HG03432 (cell line): ENCODE data around the gene SMAD3.
A peak's percentile ranks its signal among the peaks of the same experiment; 100 is the strongest.

Experiments used
- ATAC-seq: cut with Tn5 transposase; IDR thresholded peaks from one replicate; pipeline ENCODE4 v1.9.1; 2021; ENCODE audit warnings: mild to moderate bottlenecking, moderate library complexity; ENCODE audit not compliant: unreplicated experiment

SMAD3 gene

DNA sequence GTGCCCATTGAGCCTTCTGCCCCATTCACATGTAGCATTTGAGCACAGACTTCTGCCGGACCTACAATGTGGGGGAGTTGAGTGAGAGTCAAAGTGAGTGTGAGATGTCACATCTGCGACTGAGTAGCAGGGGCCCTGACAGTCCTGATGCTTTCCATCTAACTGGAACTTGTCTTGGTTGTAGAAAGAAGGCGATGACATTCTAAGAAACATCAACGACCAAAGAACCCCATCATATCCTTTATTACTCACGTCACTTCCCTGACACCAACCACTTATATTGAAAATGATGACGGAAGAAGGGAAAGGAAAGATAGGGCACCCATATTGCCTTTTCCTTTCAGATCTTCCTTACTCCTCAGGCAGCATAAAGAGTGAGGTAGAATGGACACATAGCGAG lies 30.5 kb downstream of the SMAD3 start:
- no peak for ATAC-seq

DNA sequence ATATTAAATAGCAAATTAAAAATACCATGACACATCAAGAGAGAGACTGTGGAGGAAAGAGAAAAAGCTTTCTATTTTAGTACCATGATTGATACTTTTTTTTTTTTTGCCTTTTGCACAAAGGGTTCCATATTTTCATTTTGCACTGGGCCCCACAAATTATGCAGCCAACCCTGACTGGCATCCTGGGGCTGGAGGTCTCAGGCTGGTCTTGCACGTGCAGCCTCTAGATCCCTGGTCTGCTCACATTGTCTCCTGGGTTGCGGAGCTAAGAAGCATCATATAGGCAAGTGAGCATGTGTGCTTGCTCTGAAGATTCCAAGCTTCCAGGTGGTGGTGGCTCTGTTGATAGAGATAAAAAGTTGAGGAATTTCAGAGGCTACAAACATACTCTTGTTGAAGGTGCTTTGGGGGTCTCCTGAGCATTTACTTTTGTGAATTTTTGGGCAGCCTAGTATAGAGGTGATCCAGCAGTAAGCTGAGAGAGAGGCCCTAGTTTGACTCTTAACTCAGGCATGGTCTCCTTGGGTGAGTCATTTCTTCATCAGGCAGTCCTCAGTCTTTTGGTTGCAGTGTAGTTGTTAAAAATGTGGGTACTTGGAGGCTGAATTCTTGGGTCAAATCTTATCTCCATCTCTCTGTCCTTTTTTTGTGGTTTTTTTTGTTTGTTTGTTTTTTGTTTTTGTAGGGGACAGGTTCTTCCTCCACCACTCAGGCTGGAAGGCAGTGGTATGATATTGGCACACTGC lies 31.3 kb downstream of the SMAD3 start:
- ATAC-seq = no peak

DNA sequence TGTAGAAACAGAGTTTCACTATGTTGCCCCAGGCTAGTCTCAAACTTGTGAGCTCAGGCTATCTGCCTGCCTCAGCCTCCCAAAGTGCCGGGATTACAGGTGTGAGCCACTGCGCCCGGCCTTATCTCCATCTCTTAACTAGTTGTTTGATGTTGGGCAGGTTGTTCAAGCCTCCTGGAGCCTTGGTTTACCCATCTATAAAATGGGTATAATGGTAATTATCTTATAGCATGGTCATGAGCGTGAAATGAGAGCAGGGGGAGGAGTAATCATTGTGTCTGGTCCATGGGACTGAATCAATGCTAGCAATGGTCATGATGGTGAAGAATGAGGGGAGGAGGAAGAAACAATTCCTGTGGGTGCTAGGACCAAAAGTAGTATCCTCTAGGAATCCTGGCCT lies 32.0 kb downstream of the SMAD3 start:
- no peak for ATAC-seq

DNA sequence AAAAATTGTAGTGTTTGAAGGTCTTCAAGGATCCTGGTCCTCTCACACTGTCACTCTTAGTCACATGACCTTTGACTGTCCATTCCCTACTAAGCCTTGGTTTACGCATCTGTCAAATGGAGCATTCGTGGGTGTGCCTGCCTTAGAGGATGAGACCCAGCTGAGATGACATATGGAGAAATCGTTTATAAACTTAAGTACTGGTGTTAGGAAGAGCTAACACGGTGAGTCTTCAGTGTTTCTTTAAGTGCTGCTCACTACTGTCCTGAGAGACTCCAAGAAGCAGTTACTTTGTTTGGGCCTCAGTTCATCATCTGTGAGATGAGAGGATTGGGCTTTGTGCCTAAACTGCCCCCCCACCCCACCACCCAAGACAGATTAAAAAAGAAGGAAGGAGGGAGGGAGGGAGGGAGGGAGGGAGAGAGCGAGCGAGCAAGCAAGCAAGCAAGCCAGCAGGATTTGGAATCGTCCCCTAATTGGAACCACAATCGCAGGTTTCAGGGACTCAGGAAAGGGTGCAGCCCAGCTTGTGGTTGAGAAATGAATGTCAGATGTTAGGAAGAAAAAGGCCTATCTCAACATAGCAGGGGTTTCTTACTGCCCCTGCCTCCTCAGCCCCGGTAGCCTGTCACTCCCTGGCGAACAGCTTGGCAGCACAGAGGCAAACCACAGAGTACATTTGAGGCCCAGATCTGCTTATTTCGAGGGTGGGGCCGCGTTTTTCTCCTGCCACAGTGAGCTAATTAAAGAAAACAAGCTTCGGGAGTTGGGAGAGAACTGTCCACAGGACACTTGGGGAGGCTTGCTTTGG lies 32.7 kb downstream of the SMAD3 start:
- no peak for ATAC-seq

DNA sequence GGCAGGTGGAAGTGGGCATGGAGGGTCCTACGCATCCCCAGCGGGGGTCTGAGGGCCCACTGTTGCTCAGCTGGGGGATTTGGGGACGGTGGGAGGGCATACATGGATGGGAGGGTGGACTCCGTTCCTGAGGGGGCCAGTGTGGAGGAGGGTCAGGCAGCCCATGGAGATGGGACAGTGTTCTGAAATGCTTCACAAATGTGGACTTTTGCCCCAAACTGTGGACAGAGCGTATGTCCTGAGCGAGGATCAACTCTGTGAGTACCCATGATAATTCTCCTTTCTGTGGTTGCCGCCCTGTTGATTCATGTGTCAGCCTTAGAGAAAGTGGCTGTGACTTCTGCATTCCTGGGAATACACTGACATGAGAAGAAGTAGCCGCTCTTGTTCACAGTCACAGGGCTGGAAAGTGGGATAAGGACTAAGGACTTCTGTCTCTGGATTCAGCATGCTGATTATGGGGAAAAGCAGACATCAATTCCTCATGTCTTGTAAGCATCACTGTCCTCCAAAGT lies 33.4 kb downstream of the SMAD3 start:
- ATAC-seq = no peak

DNA sequence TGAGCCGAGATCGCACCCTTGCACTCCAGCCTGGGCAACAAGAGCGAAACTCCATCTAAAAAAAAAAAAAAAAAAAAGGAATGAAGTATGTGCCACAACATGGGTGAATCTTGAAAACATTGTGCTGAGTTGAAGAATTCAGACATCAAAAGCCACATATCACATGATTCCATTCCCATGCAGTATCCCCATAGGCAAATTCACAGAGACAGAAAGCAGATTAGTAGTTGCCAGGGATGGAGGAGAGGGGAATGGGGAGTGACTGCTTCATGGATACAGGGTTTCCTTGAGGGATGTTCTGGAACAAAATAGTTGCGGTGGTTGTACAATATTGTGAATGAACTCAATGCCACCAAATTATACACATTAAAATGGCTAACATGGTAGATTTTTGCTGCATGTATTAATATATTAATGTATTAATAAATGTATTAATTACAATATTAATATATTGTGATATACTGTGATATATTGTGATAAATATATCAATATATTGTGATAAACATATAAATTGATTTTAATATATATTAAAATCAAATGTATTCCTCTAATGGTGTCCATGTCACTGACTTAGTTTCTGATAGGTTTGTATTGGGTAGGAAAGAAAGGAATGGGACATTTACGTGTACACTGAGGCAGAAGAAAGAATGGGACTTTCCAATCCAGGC lies 34.9 kb downstream of the SMAD3 start:
- no peak for ATAC-seq

DNA sequence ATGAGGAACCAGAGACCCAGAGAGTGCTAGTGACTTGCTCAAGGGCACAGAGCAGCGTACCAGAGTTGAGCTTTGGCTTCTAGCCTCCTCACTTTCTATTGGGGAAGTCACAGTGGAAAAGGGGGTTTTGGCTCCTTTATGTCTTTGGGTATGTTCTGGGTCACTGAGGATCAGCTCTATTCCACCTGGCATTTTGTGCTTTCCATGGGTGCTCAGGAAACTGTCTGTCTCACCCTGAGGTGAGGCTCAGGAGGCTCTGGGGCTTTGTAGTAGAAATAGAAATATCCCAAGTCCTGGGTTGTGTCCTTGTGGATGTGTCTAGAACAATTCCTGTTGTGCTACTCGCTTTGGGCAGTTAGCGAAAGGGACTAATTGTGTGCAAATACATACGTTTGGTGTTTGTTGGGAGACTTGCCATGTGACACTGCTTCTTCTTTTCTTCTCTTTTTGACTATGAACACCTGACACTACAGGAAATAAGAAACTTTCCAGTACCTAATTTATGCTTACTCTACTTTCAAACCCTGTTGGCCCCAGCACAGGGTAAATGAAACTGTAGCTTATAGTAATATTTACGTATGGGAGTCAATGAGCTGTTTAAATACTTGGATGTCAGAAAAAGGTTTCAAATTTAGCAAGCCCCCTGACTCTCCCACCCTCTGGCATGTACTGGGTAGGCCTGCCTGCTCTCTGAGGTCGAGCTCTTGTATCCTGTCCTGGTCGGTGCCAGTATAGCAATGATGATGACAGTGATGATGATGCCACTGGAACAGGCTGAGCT lies 35.6 kb downstream of the SMAD3 start:
- ATAC-seq = peak; percentile 70

DNA sequence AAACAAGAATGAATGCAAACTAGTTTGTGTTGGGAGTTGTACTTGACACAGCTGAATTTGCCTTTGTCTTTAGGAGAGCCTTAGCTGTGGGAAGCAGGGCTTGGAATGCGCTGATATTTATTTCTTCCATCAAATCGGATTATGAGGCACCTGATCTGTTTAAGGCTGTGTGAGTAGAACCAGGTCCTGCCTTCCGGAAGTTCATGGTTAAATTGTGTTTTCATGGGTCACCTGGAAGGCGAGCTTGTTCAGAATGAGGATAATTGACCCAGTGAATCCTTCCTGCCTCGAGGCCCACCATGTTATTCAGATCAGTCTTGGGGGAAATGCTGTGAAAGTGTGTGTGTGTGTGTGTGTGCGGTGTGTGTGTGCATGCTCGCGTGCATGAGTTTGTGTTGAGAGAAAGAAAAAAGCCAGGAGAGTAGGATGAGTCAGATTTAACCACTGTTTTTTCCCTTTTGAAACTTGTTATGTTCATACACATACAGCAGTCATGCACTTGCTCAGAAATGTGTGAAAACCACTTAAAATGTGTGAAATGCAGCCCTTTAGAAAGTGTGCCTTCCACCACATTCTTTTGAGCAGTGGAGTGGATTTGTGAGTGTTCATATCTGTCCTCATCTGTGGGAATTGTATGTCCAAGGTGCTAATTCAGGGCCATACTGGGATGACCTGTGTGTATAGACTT lies 36.7 kb downstream of the SMAD3 start:
- peak; percentile 47 for ATAC-seq

DNA sequence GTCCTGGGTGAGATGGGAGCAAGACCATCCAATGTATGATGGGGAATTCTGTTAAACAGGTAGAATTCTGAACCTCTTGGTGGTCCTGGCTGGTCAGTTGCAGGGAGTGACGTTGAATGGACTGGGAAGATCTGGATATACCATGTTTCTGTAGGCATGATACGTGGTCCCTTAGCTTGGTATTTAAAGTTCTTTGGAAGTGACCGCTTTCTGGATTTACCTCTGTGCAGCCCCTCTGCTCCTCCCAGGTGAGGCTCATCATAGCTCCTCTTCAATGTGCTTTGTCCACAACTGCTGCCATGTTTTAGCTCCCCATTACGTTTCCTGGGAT lies 37.2 kb downstream of the SMAD3 start:
- ATAC-seq = no peak

DNA sequence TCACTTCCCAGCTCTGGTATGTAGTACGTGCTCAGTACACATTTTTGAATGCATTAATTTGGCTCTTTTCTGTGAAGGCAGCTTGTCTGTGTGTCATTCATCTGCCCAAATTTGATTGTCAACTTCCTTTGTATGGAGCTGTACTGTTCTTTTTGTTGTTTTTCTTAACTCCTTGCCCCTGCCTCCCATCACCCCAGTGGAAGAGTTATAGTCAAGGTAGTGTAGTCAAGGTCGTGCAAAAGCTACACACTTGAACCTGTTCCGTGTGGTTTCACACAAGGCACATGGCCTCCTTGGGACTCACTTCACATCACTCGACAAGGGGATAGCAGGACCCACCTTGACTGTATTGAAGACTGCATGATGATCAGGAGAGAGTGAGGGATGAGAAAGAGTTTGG lies 37.6 kb downstream of the SMAD3 start:
- ATAC-seq = no peak

DNA sequence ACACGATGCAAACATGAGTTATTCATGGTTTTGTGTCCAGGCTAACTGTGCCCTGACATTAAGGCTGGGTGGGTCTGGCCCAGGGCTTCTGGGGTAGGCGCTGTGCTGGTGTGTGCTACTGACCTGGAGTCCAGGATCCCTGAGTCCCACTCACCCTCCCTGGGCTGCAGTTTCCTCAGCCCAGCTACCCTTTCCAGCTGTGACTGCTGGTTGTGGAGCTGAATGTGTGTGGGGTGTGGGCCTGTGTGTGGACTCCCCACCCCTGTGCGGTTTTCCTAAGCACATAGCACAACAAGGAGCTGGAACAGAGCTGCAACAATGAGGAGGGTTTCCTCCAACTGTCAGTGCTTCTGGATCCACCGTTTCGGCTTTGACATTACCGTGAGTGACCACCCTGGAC lies 38.0 kb downstream of the SMAD3 start:
- no peak for ATAC-seq

DNA sequence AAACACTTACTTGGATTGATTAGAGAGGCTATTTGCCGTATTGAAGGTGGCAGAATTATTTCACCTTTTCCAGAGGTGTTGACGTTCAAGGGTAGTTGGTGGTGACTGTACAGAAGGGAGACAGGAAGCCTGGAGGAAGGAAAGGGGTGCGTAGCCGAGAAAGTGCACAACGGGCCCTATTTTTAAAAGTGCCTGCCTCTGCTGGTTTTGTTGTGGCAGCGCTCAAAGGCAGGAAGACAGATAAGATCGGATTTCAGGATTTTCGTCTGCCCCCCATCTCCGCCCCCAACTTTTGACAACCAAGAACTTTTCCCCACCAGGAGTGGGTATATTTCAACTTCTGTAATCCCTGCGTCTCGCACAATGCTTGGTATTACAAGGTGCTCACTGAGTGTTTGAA lies 38.5 kb downstream of the SMAD3 start:
- ATAC-seq = no peak

DNA sequence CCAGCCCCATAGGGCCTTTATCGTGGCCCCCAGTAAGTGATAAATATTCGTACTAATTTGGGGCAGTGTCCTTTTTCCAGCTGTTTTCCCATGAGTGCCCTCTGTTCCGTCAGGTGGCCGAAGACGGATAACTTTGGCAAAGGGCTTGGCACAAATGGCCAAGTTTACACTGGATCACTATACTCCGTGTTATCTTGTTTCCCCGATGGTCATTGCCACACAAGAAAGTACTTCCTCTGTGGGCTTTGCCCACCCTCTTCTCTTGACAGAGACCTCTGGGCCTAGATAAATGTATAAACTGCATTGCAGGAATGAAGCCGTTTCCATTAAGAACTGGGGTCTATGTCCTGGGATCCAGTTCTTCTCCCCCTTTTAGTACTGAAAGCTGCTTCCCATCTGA lies 39.1 kb downstream of the SMAD3 start:
- no peak for ATAC-seq

DNA sequence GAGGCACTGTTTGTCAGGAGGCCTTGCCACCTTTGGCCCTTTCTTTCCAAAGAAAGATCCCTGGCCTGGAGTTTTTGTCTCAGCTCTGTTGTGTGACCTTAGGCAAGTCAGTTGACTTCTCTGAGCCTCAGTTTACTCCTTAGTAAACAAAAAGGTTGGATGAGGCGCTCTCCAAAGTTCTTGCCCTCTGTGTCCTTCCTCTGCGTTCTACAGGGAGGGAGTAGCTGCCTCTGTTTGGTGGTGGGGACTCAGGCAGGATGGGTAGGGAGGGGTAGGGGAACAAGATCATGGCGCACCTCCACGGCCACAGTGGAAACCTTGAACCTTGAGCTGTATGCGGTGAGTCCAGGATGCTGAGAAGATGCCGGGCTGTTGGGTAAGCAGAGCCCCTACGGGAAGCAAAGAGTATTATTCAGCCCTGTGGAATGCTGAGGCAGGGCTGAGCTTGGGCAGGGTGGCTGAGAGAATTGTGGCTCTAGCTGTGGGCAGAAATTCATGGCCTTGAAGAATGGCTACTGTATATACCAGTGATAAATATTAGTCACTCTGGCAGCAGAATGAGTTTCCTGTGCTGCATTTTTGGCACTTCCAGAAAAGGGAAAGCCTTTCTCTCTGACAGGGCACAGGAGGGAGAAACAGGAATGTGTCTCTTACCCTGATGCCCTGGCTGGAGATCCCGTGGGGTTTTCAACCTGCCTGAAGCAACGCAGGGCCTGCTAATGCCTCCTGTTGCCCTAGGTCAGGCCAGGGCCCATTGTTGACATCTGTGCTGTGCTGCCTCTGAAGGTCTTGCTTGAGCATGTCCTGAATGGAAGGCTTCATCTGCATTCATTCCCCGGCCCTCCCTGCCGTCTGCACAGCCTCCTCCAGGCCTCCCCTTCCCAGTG lies 39.9 kb downstream of the SMAD3 start:
- ATAC-seq = no peak

DNA sequence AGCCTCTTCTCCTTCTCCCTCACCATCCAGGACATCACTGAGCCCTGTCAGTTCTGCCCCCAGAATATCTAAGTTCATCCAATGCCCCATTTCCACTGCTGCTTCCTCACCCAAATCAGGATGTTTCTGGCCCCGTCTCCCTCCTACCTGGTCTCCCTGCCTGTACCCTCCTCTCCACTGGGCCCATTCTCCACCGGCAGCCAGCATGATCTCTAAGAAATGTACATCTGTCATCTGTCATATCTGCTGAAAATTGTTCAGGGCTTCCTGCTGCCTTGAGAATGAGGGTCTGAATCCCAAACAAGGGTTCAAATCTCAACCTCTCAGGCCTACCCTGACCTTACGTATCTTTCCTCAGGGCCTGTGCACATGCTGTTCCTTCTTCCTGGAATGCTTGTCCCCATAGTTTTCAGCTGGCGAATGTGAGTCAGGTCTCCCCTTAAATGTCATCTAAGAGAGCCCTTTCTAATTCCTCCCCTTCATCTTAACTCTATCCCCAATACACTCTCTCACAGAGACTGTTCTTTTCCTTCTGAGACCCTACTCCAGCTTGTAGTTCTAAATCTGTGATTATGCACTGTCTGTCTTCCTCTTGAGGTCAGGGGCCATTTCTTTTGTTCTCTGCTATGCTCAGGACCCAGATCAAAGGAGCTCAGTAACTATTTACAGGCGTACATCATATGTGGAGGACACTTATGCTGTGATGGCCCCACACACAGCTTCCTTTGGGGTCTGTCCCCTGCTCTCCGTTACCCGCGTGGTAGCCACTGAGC lies 40.8 kb downstream of the SMAD3 start:
- no peak for ATAC-seq

DNA sequence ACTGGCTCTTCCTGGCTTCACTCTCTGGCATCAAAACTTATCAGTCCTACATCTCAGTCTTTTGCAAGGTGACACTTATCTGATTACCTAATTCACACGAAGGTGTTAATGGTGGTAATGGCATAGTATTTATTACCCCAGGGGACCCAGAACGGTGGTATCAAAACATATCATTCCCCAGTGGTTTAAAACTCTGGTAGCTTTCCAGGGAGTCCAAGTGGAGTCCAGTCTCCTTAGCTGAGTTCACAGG lies 41.3 kb downstream of the SMAD3 start:
- no peak for ATAC-seq

DNA sequence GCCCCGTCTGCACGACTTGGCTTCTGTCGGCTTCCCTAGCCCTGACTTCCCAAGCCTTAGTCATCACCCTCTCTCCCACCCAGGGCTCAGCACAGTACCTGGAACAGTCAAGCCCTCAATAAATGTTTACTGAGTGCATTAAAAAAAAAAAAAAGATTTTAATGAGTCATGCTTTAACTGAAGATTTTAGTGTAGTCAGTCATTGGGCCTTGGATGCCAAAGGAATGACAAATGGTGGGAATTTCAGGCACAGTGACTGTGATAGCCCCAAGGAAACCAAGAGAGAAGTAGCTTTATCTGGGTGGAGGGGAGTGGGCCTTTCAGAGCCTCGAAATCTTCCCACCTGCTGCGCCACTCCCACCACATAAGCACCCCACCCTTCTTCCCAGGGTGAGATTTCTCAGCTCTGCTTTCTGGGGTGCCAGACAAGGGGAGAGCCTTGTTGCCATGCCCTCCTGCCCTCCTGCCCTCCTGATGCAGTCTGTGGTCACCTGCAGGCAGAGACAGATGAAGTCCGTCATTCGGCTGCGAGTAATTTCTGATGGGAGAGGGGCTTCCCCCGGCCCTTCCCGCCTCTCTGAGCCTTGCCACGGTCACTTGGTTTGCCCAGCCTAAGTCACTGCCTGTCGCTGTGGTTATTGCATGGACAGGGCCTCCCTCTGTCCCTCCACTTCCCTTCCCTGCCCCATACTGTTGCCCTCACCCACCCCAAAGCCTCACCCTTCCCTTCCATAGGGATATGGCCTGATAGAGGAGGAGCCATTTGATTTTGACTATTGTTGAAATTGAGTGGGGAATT lies 41.8 kb downstream of the SMAD3 start:
- ATAC-seq = no peak
